ENCODE data around the gene FBLIM1. TPM values are rescaled to one million over a fixed set of nuclear protein-coding genes. Genes with fewer than 3 reads are reported as not detected.

The FBLIM1 gene
- total RNA-seq, 1 experiment from 2014 or later = 78.3 TPM

DNA sequence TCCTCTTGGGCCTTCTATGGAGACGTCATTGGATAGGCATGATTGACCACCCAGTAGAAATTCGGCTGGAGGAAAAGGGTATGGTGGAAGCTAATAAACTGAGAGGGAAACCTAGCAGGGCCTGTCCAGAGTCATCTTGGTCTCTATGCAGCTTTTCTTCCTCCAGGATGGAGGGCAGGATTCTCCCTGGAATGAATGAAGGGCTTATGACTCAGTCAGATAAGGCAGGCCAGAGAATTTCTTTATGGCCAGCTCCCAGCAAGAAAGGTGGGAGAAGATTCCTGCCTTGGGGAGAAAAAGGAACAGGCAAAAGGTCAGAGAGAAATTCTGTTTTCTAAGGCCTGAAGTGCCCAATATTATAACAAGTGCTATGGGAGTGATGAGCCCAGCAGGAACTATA, 17.1 kb downstream of the FBLIM1 start:
- DNase-seq (ENCODE audit: low spot score) (no peak), ATAC-seq (no peak)
- ChIA-PET CTCF (interaction anchor here (0.7 to 3.2 kb wide), 4 partner anchors 16 to 73 kb away, joined by 3 to 12 read pairs (median 6); no protein-coding TSS in a partner anchor), POLR2A (no interaction called here)
- Mint-ChIP-seq H3K36me3 (peaks cover 73% of the 10 kb centered on the region), H3K27ac (no peak overlapping the region), H3K27me3 (ENCODE audit: low read depth) (no peaks in the 10 kb centered on the region), H3K4me1 (no peaks in the 10 kb centered on the region), H3K9me3 (no peaks in the 10 kb centered on the region), H3K4me3 (no peak overlapping the region)
- TF ChIP-seq, protein P1, sequence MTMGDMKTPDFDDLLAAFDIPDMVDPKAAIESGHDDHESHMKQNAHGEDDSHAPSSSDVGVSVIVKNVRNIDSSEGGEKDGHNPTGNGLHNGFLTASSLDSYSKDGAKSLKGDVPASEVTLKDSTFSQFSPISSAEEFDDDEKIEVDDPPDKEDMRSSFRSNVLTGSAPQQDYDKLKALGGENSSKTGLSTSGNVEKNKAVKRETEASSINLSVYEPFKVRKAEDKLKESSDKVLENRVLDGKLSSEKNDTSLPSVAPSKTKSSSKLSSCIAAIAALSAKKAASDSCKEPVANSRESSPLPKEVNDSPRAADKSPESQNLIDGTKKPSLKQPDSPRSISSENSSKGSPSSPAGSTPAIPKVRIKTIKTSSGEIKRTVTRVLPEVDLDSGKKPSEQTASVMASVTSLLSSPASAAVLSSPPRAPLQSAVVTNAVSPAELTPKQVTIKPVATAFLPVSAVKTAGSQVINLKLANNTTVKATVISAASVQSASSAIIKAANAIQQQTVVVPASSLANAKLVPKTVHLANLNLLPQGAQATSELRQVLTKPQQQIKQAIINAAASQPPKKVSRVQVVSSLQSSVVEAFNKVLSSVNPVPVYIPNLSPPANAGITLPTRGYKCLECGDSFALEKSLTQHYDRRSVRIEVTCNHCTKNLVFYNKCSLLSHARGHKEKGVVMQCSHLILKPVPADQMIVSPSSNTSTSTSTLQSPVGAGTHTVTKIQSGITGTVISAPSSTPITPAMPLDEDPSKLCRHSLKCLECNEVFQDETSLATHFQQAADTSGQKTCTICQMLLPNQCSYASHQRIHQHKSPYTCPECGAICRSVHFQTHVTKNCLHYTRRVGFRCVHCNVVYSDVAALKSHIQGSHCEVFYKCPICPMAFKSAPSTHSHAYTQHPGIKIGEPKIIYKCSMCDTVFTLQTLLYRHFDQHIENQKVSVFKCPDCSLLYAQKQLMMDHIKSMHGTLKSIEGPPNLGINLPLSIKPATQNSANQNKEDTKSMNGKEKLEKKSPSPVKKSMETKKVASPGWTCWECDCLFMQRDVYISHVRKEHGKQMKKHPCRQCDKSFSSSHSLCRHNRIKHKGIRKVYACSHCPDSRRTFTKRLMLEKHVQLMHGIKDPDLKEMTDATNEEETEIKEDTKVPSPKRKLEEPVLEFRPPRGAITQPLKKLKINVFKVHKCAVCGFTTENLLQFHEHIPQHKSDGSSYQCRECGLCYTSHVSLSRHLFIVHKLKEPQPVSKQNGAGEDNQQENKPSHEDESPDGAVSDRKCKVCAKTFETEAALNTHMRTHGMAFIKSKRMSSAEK (CRISPR knock-in tag; IDR thresholded peaks at IDR 0.05; ENCODE audit: borderline replicate concordance) = no peak
- TF ChIP-seq ELF4 (CRISPR knock-in tag; IDR thresholded peaks at IDR 0.05; ENCODE audit: low read depth) = no peak
- no peak for TF ChIP-seq TCF7 (CRISPR knock-in tag; IDR thresholded peaks at IDR 0.05; ENCODE audit: low read depth)
- no peak for TF ChIP-seq CREM (CRISPR knock-in tag; IDR thresholded peaks at IDR 0.05)
- TF ChIP-seq, protein P2, sequence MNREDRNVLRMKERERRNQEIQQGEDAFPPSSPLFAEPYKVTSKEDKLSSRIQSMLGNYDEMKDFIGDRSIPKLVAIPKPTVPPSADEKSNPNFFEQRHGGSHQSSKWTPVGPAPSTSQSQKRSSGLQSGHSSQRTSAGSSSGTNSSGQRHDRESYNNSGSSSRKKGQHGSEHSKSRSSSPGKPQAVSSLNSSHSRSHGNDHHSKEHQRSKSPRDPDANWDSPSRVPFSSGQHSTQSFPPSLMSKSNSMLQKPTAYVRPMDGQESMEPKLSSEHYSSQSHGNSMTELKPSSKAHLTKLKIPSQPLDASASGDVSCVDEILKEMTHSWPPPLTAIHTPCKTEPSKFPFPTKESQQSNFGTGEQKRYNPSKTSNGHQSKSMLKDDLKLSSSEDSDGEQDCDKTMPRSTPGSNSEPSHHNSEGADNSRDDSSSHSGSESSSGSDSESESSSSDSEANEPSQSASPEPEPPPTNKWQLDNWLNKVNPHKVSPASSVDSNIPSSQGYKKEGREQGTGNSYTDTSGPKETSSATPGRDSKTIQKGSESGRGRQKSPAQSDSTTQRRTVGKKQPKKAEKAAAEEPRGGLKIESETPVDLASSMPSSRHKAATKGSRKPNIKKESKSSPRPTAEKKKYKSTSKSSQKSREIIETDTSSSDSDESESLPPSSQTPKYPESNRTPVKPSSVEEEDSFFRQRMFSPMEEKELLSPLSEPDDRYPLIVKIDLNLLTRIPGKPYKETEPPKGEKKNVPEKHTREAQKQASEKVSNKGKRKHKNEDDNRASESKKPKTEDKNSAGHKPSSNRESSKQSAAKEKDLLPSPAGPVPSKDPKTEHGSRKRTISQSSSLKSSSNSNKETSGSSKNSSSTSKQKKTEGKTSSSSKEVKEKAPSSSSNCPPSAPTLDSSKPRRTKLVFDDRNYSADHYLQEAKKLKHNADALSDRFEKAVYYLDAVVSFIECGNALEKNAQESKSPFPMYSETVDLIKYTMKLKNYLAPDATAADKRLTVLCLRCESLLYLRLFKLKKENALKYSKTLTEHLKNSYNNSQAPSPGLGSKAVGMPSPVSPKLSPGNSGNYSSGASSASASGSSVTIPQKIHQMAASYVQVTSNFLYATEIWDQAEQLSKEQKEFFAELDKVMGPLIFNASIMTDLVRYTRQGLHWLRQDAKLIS (CRISPR knock-in tag; IDR thresholded peaks at IDR 0.05; ENCODE audit: borderline replicate concordance) = no peak
- no peak for TF ChIP-seq FOXP1 (CRISPR knock-in tag; IDR thresholded peaks at IDR 0.05; ENCODE audit: borderline replicate concordance)
- TF ChIP-seq ZNF232 (CRISPR knock-in tag; IDR thresholded peaks at IDR 0.05) = no peak
- TF ChIP-seq HMGXB4 (CRISPR knock-in tag; IDR thresholded peaks at IDR 0.05) = no peak
- TF ChIP-seq, protein P3, sequence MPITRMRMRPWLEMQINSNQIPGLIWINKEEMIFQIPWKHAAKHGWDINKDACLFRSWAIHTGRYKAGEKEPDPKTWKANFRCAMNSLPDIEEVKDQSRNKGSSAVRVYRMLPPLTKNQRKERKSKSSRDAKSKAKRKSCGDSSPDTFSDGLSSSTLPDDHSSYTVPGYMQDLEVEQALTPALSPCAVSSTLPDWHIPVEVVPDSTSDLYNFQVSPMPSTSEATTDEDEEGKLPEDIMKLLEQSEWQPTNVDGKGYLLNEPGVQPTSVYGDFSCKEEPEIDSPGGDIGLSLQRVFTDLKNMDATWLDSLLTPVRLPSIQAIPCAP (CRISPR knock-in tag; IDR thresholded peaks at IDR 0.05) = no peak
- no peak for TF ChIP-seq ZBTB21 (CRISPR knock-in tag; IDR thresholded peaks at IDR 0.05; ENCODE audit: borderline replicate concordance)
- TF ChIP-seq ZNF219 (CRISPR knock-in tag; IDR thresholded peaks at IDR 0.05; ENCODE audit: borderline replicate concordance) = no peak
- TF ChIP-seq, protein P4, sequence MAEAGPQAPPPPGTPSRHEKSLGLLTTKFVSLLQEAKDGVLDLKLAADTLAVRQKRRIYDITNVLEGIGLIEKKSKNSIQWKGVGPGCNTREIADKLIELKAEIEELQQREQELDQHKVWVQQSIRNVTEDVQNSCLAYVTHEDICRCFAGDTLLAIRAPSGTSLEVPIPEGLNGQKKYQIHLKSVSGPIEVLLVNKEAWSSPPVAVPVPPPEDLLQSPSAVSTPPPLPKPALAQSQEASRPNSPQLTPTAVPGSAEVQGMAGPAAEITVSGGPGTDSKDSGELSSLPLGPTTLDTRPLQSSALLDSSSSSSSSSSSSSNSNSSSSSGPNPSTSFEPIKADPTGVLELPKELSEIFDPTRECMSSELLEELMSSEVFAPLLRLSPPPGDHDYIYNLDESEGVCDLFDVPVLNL (CRISPR knock-in tag; IDR thresholded peaks at IDR 0.05; ENCODE audit: borderline replicate concordance, low read depth) = no peak
- TF ChIP-seq ZNF512 (CRISPR knock-in tag; IDR thresholded peaks at IDR 0.05; ENCODE audit: borderline replicate concordance) = no peak

Data from WTC11 (cell line).